GM19463 (cell line): ENCODE results near the gene MYLK.
A peak's percentile ranks its signal among the peaks of the same experiment; 100 is the strongest.
"Not testable (repeated sequence)": the region's sequence is repeated elsewhere in the genome, so short reads cannot be mapped to it uniquely, and the experiment has no call there.

Source experiments
- ATAC-seq: cut with Tn5 transposase; IDR thresholded peaks from one replicate; pipeline ENCODE4 v1.9.1; 2021; ENCODE audit warnings: mild to moderate bottlenecking, moderate library complexity; ENCODE audit not compliant: unreplicated experiment

MYLK gene

GRCh38 chr3:123884203-123884831, at the start of gene MYLK:
Gene MYLK (minus strand): TSS chr3:123884332. CDS start chr3:123793841, 90,491 bp downstream.
- ATAC-seq = no peak

- no peak for ATAC-seq
Measured at GRCh38 chr3:123930445-123930844, 46.3 kb upstream of the MYLK start.

GRCh38 chr3:123929325-123929724, 45.2 kb upstream of the MYLK start:
- no peak for ATAC-seq

- ATAC-seq = no peak
Measured at GRCh38 chr3:123926396-123926795, 42.3 kb upstream of the MYLK start.

GRCh38 chr3:123920868-123921267, 36.7 kb upstream of the MYLK start:
- ATAC-seq = no peak

- ATAC-seq = no peak
Measured at GRCh38 chr3:123920383-123920782, 36.3 kb upstream of the MYLK start.

GRCh38 chr3:123919353-123919752, 35.2 kb upstream of the MYLK start:
- ATAC-seq = no peak

- ATAC-seq = no peak
Measured at GRCh38 chr3:123914829-123915228, 30.7 kb upstream of the MYLK start.

GRCh38 chr3:123909785-123910184, 25.7 kb upstream of the MYLK start:
- ATAC-seq = peak; percentile 65

GRCh38 chr3:123907720-123908119, 23.6 kb upstream of the MYLK start:
- no peak for ATAC-seq

GRCh38 chr3:123899300-123899865, 15.3 kb upstream of the MYLK start:
- no peak for ATAC-seq

GRCh38 chr3:123893012-123893411, 8.9 kb upstream of the MYLK start:
- no peak for ATAC-seq

- ATAC-seq = no peak
Measured at GRCh38 chr3:123892195-123892594, 8.1 kb upstream of the MYLK start.

GRCh38 chr3:123890991-123891390, 6.9 kb upstream of the MYLK start:
- ATAC-seq = not testable (repeated sequence)

- not testable (repeated sequence) for ATAC-seq
Measured at GRCh38 chr3:123890162-123890561, 6.0 kb upstream of the MYLK start.

GRCh38 chr3:123884993-123885392, 861 bp upstream of the MYLK start:
- ATAC-seq = no peak

- no peak for ATAC-seq
Measured at GRCh38 chr3:123883701-123884202, 380 bp downstream of the MYLK start.

GRCh38 chr3:123883111-123883510, 1.0 kb downstream of the MYLK start:
- ATAC-seq = no peak

- ATAC-seq = no peak
Measured at GRCh38 chr3:123881771-123882170, 2.4 kb downstream of the MYLK start.

- no peak for ATAC-seq
Measured at GRCh38 chr3:123880998-123881561, 3.1 kb downstream of the MYLK start.

GRCh38 chr3:123878807-123879206, 5.3 kb downstream of the MYLK start:
- ATAC-seq = no peak

GRCh38 chr3:123877965-123878364, 6.2 kb downstream of the MYLK start:
- ATAC-seq = no peak
